Dedifferentiated amniotic fluid mesenchymal stem cell (primary cell): ENCODE results near the gene LRRC51.

ENCODE experiments used
- DNase-seq: peaks from one replicate; pipeline ENCODE4 v3.0.0-alpha.2; 2016; ENCODE audit errors: extremely low spot score

Gene LRRC51

GRCh38 chr11:72069787-72070251 is 10.8 kb upstream of the LRRC51 start:
- peak; percentile 73 for DNase-seq

- no peak for DNase-seq
Measured at GRCh38 chr11:72070491-72070890, 10.2 kb upstream of the LRRC51 start.

- DNase-seq: peak; percentile 65
Measured at GRCh38 chr11:72072348-72072747, 8.3 kb upstream of the LRRC51 start.

GRCh38 chr11:72075109-72075508 is 5.5 kb upstream of the LRRC51 start:
- DNase-seq: no peak

GRCh38 chr11:72075756-72076155 is 4.9 kb upstream of the LRRC51 start:
- no peak for DNase-seq

GRCh38 chr11:72078477-72078876 is 2.2 kb upstream of the LRRC51 start:
- DNase-seq: no peak

- DNase-seq: no peak
Measured at GRCh38 chr11:72079819-72080325, 778 bp upstream of the LRRC51 start.

- DNase-seq: no peak
Measured at GRCh38 chr11:72081184-72081644, 564 bp downstream of the LRRC51 start.

- no peak for DNase-seq
Measured at GRCh38 chr11:72081821-72082453, 1.3 kb downstream of the LRRC51 start.

GRCh38 chr11:72083414-72083813 is 2.8 kb downstream of the LRRC51 start:
- no peak for DNase-seq

- DNase-seq: no peak
Measured at GRCh38 chr11:72084076-72084475, 3.4 kb downstream of the LRRC51 start.

GRCh38 chr11:72084965-72085364 is 4.3 kb downstream of the LRRC51 start:
- DNase-seq: no peak

GRCh38 chr11:72085621-72086351 is 5.1 kb downstream of the LRRC51 start:
- DNase-seq: no peak

GRCh38 chr11:72088076-72088808 is 7.6 kb downstream of the LRRC51 start:
- DNase-seq: no peak

GRCh38 chr11:72091292-72091691 is 10.6 kb downstream of the LRRC51 start:
- peak; percentile 61 for DNase-seq

- no peak for DNase-seq
Measured at GRCh38 chr11:72098741-72099140, 18.1 kb downstream of the LRRC51 start.

- DNase-seq: no peak
Measured at GRCh38 chr11:72100009-72100408, 19.4 kb downstream of the LRRC51 start.

GRCh38 chr11:72100462-72100861 is 19.8 kb downstream of the LRRC51 start:
- DNase-seq: no peak

- no peak for DNase-seq
Measured at GRCh38 chr11:72102162-72102561, 21.5 kb downstream of the LRRC51 start.

- DNase-seq: peak; percentile 15
Measured at GRCh38 chr11:72102631-72102945, 21.9 kb downstream of the LRRC51 start.

GRCh38 chr11:72102946-72103753 is 22.5 kb downstream of the LRRC51 start, which contains the start of gene LAMTOR1:
LAMTOR1 (minus strand) TSS chr11:72103297; CDS start chr11:72103224, 73 bp downstream.
- DNase-seq: peak; percentile 99

- no peak for DNase-seq
Measured at GRCh38 chr11:72103754-72104167, 23.1 kb downstream of the LRRC51 start.
